Measurements from ENCODE around the gene IGLL5. TPM values are rescaled to one million over a fixed set of nuclear protein-coding genes. Genes with fewer than 3 reads are reported as not detected.

Gene IGLL5
- total and polyA plus RNA-seq, 4 experiments from 2014 or later = 0.26 to 3.6 TPM; not detected in 2

GRCh38 chr22:22940961-22941605 is 53.5 kb downstream of the IGLL5 start:
- DNase-seq = no peak
- no peak overlapping the region for H3K4me3 ChIP-seq (ENCODE audit: low read length in 2 of 2)
- H3K4me1 ChIP-seq (ENCODE audit: insufficient read depth, low read length) = peaks cover 5% of the 10 kb centered on the region
- ChIA-PET CTCF (ENCODE audit: partially characterized antibody) (interaction anchor here (1.2 to 2.0 kb wide), 8 partner anchors 9 to 196 kb away, joined by 3 to 10 read pairs (median 4); no protein-coding TSS in a partner anchor), POLR2A (ENCODE audit: partially characterized antibody) (no interaction called here)
- H3K9me3 ChIP-seq (ENCODE audit: control insufficient read depth in 1 of 2, low read length in 2 of 2) = no peaks in the 10 kb centered on the region
- Mint-ChIP-seq H3K4me1 (peaks cover 2 to 5% (median 4%) of the 10 kb centered on the region in 4 donors), H3K36me3 (no peaks in the 10 kb centered on the region), H3K27ac (no peak overlapping the region), H3K9me3 (peaks cover 0 to 1% (median 0%) of the 10 kb centered on the region in 8 donors), H3K4me3 (no peak overlapping the region), H3K27me3 (peaks cover 1 to 3% of the 10 kb centered on the region in 2 donors)
- H3K27me3 ChIP-seq (ENCODE audit: insufficient read depth, low read length) = no peaks in the 10 kb centered on the region
- intact Hi-C loops (cut with micrococcal nuclease) = no loop called here
- H3K36me3 ChIP-seq (ENCODE audit: insufficient read depth, low read length) = no peaks in the 10 kb centered on the region
- H3K27ac ChIP-seq (ENCODE audit: low read depth, low read length) = no peak overlapping the region

GRCh38 chr22:22941831-22942510 is 54.4 kb downstream of the IGLL5 start:
- Histone ChIP-seq H3K9me3 (ENCODE audit: control insufficient read depth in 1 of 2, low read length in 2 of 2) (no peaks in the 10 kb centered on the region), H3K27ac (ENCODE audit: low read depth, low read length) (no peak overlapping the region), H3K27me3 (ENCODE audit: insufficient read depth, low read length) (no peaks in the 10 kb centered on the region), H3K36me3 (ENCODE audit: insufficient read depth, low read length) (no peaks in the 10 kb centered on the region), H3K4me1 (ENCODE audit: insufficient read depth, low read length) (peaks cover 5% of the 10 kb centered on the region), H3K4me3 (ENCODE audit: low read length in 2 of 2) (no peak overlapping the region)
- peaks cover 1 to 3% of the 10 kb centered on the region in 2 donors for H3K27me3 Mint-ChIP-seq
- peaks cover 2 to 5% (median 4%) of the 10 kb centered on the region in 4 donors for H3K4me1 Mint-ChIP-seq
- POLR2A ChIA-PET (ENCODE audit: partially characterized antibody) = no interaction called here
- CTCF ChIA-PET (ENCODE audit: partially characterized antibody) = interaction anchor here (1.2 to 2.9 kb wide), 11 partner anchors 10 to 262 kb away, joined by 3 to 12 read pairs (median 4); no protein-coding TSS in a partner anchor
- intact Hi-C loops (cut with micrococcal nuclease) = loop anchor here (1.0 kb wide), 1 partner anchor 132 kb away; no protein-coding TSS in a partner anchor
- H3K27ac Mint-ChIP-seq = no peak overlapping the region
- H3K4me3 Mint-ChIP-seq = no peak overlapping the region
- peaks cover 0 to 1% (median 0%) of the 10 kb centered on the region in 8 donors for H3K9me3 Mint-ChIP-seq
- no peak for DNase-seq
- no peaks in the 10 kb centered on the region for H3K36me3 Mint-ChIP-seq

GRCh38 chr22:22942511-22943329 is 55.1 kb downstream of the IGLL5 start:
- Mint-ChIP-seq H3K4me1 (peaks cover 2 to 5% (median 4%) of the 10 kb centered on the region in 4 donors), H3K9me3 (peaks cover 0 to 1% (median 0%) of the 10 kb centered on the region in 8 donors), H3K4me3 (no peak overlapping the region), H3K27me3 (peaks cover 1 to 3% of the 10 kb centered on the region in 2 donors), H3K27ac (no peak overlapping the region), H3K36me3 (no peaks in the 10 kb centered on the region)
- peaks cover 5% of the 10 kb centered on the region for H3K4me1 ChIP-seq (ENCODE audit: insufficient read depth, low read length)
- no peaks in the 10 kb centered on the region for H3K36me3 ChIP-seq (ENCODE audit: insufficient read depth, low read length)
- no peak overlapping the region for H3K27ac ChIP-seq (ENCODE audit: low read depth, low read length)
- no peaks in the 10 kb centered on the region for H3K27me3 ChIP-seq (ENCODE audit: insufficient read depth, low read length)
- intact Hi-C loops (cut with micrococcal nuclease) = loop anchor here (1.0 kb wide), 1 partner anchor 132 kb away; no protein-coding TSS in a partner anchor
- no peak overlapping the region for H3K4me3 ChIP-seq (ENCODE audit: low read length in 2 of 2)
- CTCF ChIA-PET (ENCODE audit: partially characterized antibody) = interaction anchor here (1.2 to 2.9 kb wide), 11 partner anchors 11 to 263 kb away, joined by 3 to 12 read pairs (median 4); no protein-coding TSS in a partner anchor
- H3K9me3 ChIP-seq (ENCODE audit: control insufficient read depth in 1 of 2, low read length in 2 of 2) = no peaks in the 10 kb centered on the region
- peak; percentile 42 to 72 (median 62) for DNase-seq
- POLR2A ChIA-PET (ENCODE audit: partially characterized antibody) = no interaction called here

GRCh38 chr22:22943521-22944267 is 56.1 kb downstream of the IGLL5 start:
- Mint-ChIP-seq H3K27ac (no peak overlapping the region), H3K36me3 (no peaks in the 10 kb centered on the region), H3K4me3 (no peak overlapping the region), H3K4me1 (peaks cover 2 to 5% (median 4%) of the 10 kb centered on the region in 4 donors), H3K27me3 (peaks cover 1 to 3% of the 10 kb centered on the region in 2 donors), H3K9me3 (peaks cover 0 to 1% (median 0%) of the 10 kb centered on the region in 8 donors)
- peaks cover 5% of the 10 kb centered on the region for H3K4me1 ChIP-seq (ENCODE audit: insufficient read depth, low read length)
- no peak overlapping the region for H3K27ac ChIP-seq (ENCODE audit: low read depth, low read length)
- intact Hi-C loops (cut with micrococcal nuclease) = no loop called here
- H3K27me3 ChIP-seq (ENCODE audit: insufficient read depth, low read length) = no peaks in the 10 kb centered on the region
- no peaks in the 10 kb centered on the region for H3K36me3 ChIP-seq (ENCODE audit: insufficient read depth, low read length)
- POLR2A ChIA-PET (ENCODE audit: partially characterized antibody) = no interaction called here
- DNase-seq = no peak
- H3K4me3 ChIP-seq (ENCODE audit: low read length in 2 of 2) = no peak overlapping the region
- CTCF ChIA-PET (ENCODE audit: partially characterized antibody) = interaction anchor here (0.5 to 2.9 kb wide), 8 partner anchors 11 to 436 kb away, joined by 3 to 12 read pairs (median 3); no protein-coding TSS in a partner anchor
- H3K9me3 ChIP-seq (ENCODE audit: control insufficient read depth in 1 of 2, low read length in 2 of 2) = no peaks in the 10 kb centered on the region

GRCh38 chr22:22944268-22944985 is 56.8 kb downstream of the IGLL5 start:
- H3K36me3 ChIP-seq (ENCODE audit: insufficient read depth, low read length) = no peaks in the 10 kb centered on the region
- H3K27ac Mint-ChIP-seq = no peak overlapping the region
- H3K27ac ChIP-seq (ENCODE audit: low read depth, low read length) = no peak overlapping the region
- H3K9me3 Mint-ChIP-seq = peaks cover 0 to 1% (median 0%) of the 10 kb centered on the region in 8 donors
- no peak overlapping the region for H3K4me3 Mint-ChIP-seq
- H3K27me3 ChIP-seq (ENCODE audit: insufficient read depth, low read length) = no peaks in the 10 kb centered on the region
- POLR2A ChIA-PET (ENCODE audit: partially characterized antibody) = interaction anchor here (0.6 kb wide), 1 partner anchor 199 kb away, joined by 3 read pairs; no protein-coding TSS in a partner anchor
- no peaks in the 10 kb centered on the region for H3K9me3 ChIP-seq (ENCODE audit: control insufficient read depth in 1 of 2, low read length in 2 of 2)
- CTCF ChIA-PET (ENCODE audit: partially characterized antibody) = interaction anchor here (0.5 to 2.9 kb wide), 8 partner anchors 10 to 437 kb away, joined by 3 to 12 read pairs (median 3); no protein-coding TSS in a partner anchor
- intact Hi-C loops (cut with micrococcal nuclease) = no loop called here
- no peak overlapping the region for H3K4me3 ChIP-seq (ENCODE audit: low read length in 2 of 2)
- DNase-seq = no peak
- peaks cover 5% of the 10 kb centered on the region for H3K4me1 ChIP-seq (ENCODE audit: insufficient read depth, low read length)
- peaks cover 2 to 5% (median 4%) of the 10 kb centered on the region in 4 donors for H3K4me1 Mint-ChIP-seq
- peaks cover 1 to 3% of the 10 kb centered on the region in 2 donors for H3K27me3 Mint-ChIP-seq
- H3K36me3 Mint-ChIP-seq = no peaks in the 10 kb centered on the region

- H3K4me3 Mint-ChIP-seq = no peak overlapping the region
- Histone ChIP-seq H3K36me3 (ENCODE audit: insufficient read depth, low read length) (no peaks in the 10 kb centered on the region), H3K4me3 (ENCODE audit: low read length in 2 of 2) (no peak overlapping the region), H3K27ac (ENCODE audit: low read depth, low read length) (no peak overlapping the region), H3K4me1 (ENCODE audit: insufficient read depth, low read length) (peaks cover 5% of the 10 kb centered on the region), H3K27me3 (ENCODE audit: insufficient read depth, low read length) (no peaks in the 10 kb centered on the region), H3K9me3 (ENCODE audit: control insufficient read depth in 1 of 2, low read length in 2 of 2) (no peaks in the 10 kb centered on the region)
- H3K4me1 Mint-ChIP-seq = peaks cover 2 to 5% (median 4%) of the 10 kb centered on the region in 4 donors
- CTCF ChIA-PET (ENCODE audit: partially characterized antibody) = interaction anchor here (1.0 to 1.6 kb wide), 2 partner anchors 11 to 15 kb away, joined by 3 read pairs; no protein-coding TSS in a partner anchor
- no peak for DNase-seq
- H3K27ac Mint-ChIP-seq = no peak overlapping the region
- H3K27me3 Mint-ChIP-seq = peaks cover 3 to 5% of the 10 kb centered on the region in 2 donors
- intact Hi-C loops (cut with micrococcal nuclease) = no loop called here
- POLR2A ChIA-PET (ENCODE audit: partially characterized antibody) = interaction anchor here (0.6 kb wide), 1 partner anchor 200 kb away, joined by 3 read pairs; no protein-coding TSS in a partner anchor
- peaks cover 0 to 1% (median 0%) of the 10 kb centered on the region in 8 donors for H3K9me3 Mint-ChIP-seq
- no peaks in the 10 kb centered on the region for H3K36me3 Mint-ChIP-seq
Observed at GRCh38 chr22:22945195-22945594, 57.6 kb downstream of the IGLL5 start.

All from CD4-positive, alpha-beta memory T cell (primary cell).